A549 (cell line): ENCODE data around the gene UXS1. TPM values are rescaled to one million over a fixed set of nuclear protein-coding genes. Genes with fewer than 3 reads are reported as not detected.

Experiments used
- ATAC-seq, 2 experiments: fragments of 200-7000 bp in 1 of 2; fragments of >200 bp in 1 of 2; cut with Nextera tagmentation in 1 of 2; cut with Tn5 transposase in 1 of 2; 3 replicates each; pipeline versions ENCODE4 v1.8.0 to v1.9.1; 2018 to 2020; ENCODE audit warnings: mild to moderate bottlenecking in 1 of 2, moderate library complexity in 1 of 2
- CTCF ChIA-PET: fragments of 300-600 bp; sonication (Branson Sonifier 250); formaldehyde crosslinking; extraction: SDS; loops from one replicate; lab custom pipeline; 2021; ENCODE audit warnings: antibody characterized with exemption, inconsistent platforms; lab: Yijun Ruan, JAX
- POLR2A ChIA-PET: fragments of 350-600 bp; formaldehyde crosslinking; extraction: SDS; loops from one replicate; lab custom pipeline; 2021; ENCODE audit warnings: antibody characterized with exemption, inconsistent platforms; lab: Yijun Ruan, JAX
- DNase-seq, 2 experiments: peaks; one replicate each; pipeline versions ENCODE4 v3.0.0 to v3.0.0-alpha.2; 2011 to 2016; ENCODE audit warnings: low read depth in 1 of 2, low spot score in 1 of 2
- FAIRE-seq: peaks from 2 replicates; lab custom pipeline; 2011; peaks lifted over from hg19 to GRCh38; lab: Jason Lieb, UNC
- H3K27ac ChIP-seq, 2 experiments: fragments of >200 bp; sonication (Bioruptor Twin); formaldehyde crosslinking; 3 replicates each; pipeline ENCODE4 v1.5.1; 2016 to 2017
- H3K4me1 ChIP-seq: fragments of >200 bp; sonication (Bioruptor Twin); formaldehyde crosslinking; 3 replicates; pipeline ENCODE4 v1.6.1; 2016
- H3K4me2 ChIP-seq: fragments of >200 bp; sonication (Bioruptor Twin); formaldehyde crosslinking; 3 replicates; pipeline ENCODE4 v1.6.1; 2016
- H3K4me3 ChIP-seq: fragments of >200 bp; sonication (Bioruptor Twin); formaldehyde crosslinking; 3 replicates; pipeline ENCODE4 v1.5.1; 2016
- H3K9me3 ChIP-seq: fragments of >200 bp; sonication (Bioruptor Twin); formaldehyde crosslinking; 3 replicates; pipeline ENCODE4 v1.6.1; 2016
- CEBPB ChIP-seq, 2 experiments: fragments of >200 bp in 1 of 2; sonication (Bioruptor Twin) in 1 of 2; formaldehyde crosslinking in 1 of 2; IDR thresholded peaks; 2 replicates each; pipeline ENCODE4 v1.6.1; 2012 to 2016
- EHF ChIP-seq: fragments of 250-450 bp; sonication (Bioruptor Pico); IDR thresholded peaks from 2 replicates; pipeline ENCODE4 v1.5.0; 2020; ENCODE audit warnings: mild to moderate bottlenecking
- FOSL2 ChIP-seq, 2 experiments: fragments of 450-650 bp in 1 of 2; fragments of >200 bp in 1 of 2; sonication (Bioruptor Twin) in 1 of 2; formaldehyde crosslinking; IDR thresholded peaks; 2 replicates each; pipeline versions ENCODE4 v1.5.0 to v1.6.1; 2016 to 2020; ENCODE audit warnings: mild to moderate bottlenecking in 1 of 2, moderate library complexity in 1 of 2
- HEYL ChIP-seq: fragments of 250-450 bp; sonication (Bioruptor Pico); IDR thresholded peaks from 2 replicates; pipeline ENCODE4 v1.8.0; 2021; ENCODE audit warnings: mild to moderate bottlenecking, moderate library complexity
- HOXB5 ChIP-seq: fragments of 250-450 bp; sonication (Bioruptor Pico); IDR thresholded peaks from 2 replicates; pipeline ENCODE4 v1.5.0; 2020; ENCODE audit warnings: mild to moderate bottlenecking, moderate library complexity
- JUNB ChIP-seq: fragments of >200 bp; sonication (Bioruptor Twin); formaldehyde crosslinking; IDR thresholded peaks from 2 replicates; pipeline ENCODE4 v1.6.1; 2016
- NFE2L2 ChIP-seq: fragments of 150-350 bp; conservative IDR thresholded peaks from 2 replicates; pipeline ENCODE4 v1.6.1; 2014; ENCODE audit warnings: low read length
- POLR2A ChIP-seq: IDR thresholded peaks from 2 replicates; pipeline ENCODE4 v1.6.1; 2012; ENCODE audit warnings: mild to moderate bottlenecking, low read length
- RAD21 ChIP-seq, 2 experiments: fragments of >200 bp in 1 of 2; sonication (Bioruptor Twin) in 1 of 2; formaldehyde crosslinking in 1 of 2; IDR thresholded peaks in 1 of 2; conservative IDR thresholded peaks in 1 of 2; 2 replicates in 1 of 2; 3 replicates in 1 of 2; pipeline ENCODE4 v1.6.1; 2012 to 2018; ENCODE audit warnings: inconsistent platforms in 1 of 2
- RNF2 ChIP-seq: fragments of 200-600 bp; sonication (generic); IDR thresholded peaks from 2 replicates; pipeline ENCODE4 v1.6.1; 2016; ENCODE audit warnings: low read depth, mild to moderate bottlenecking, antibody characterized with exemption, moderate library complexity, borderline replicate concordance
- SREBF2 ChIP-seq: fragments of 450-650 bp; IDR thresholded peaks from 2 replicates; pipeline ENCODE4 v1.6.1; 2014; ENCODE audit warnings: mild to moderate bottlenecking, moderate library complexity
- ZFP36 ChIP-seq: fragments of 450-650 bp; IDR thresholded peaks from 2 replicates; pipeline ENCODE4 v1.6.1; 2014; ENCODE audit warnings: borderline replicate concordance; ENCODE audit not compliant: partially characterized antibody
- ZSCAN20 ChIP-seq: fragments of 250-450 bp; sonication (Bioruptor Pico); IDR thresholded peaks from 2 replicates; pipeline ENCODE4 v1.8.0; 2022; ENCODE audit warnings: mild to moderate bottlenecking, moderate library complexity
- WGBS: methylation state at CpG from one replicate; pipeline ENCODE4 v1.1.6; 2017; ENCODE audit errors: missing lambda C conversion rate; 5-methylcytosine and 5-hydroxymethylcytosine counted together
- polyA plus RNA-seq, 4 experiments: library from polyadenylated mRNA; depleted of rRNA in 3 of 4; stranded (reverse); fragments of >200 nt; fragmentation: RNase III in 1 of 4; extraction: RNeasy Plus Mini Kit Qiagen cat#74134 plus additional on column Dnase treatment in 1 of 4; gene quantifications; 2 replicates in 3 of 4; 3 replicates in 1 of 4; pipeline ENCODE4 v1.2.3, GENCODE V29; 2011 to 2017
- TF ChIP-seq, protein P1 (sequence below): IDR thresholded peaks from 2 replicates; pipeline ENCODE4 v1.6.1; 2012
- TF ChIP-seq, protein P2 (sequence below): fragments of 250-450 bp; sonication (Bioruptor Pico); IDR thresholded peaks from 2 replicates; pipeline ENCODE4 v1.5.0; 2020; ENCODE audit warnings: low read depth, mild to moderate bottlenecking, moderate library complexity
- TF ChIP-seq, protein P3 (sequence below): IDR thresholded peaks from 2 replicates; pipeline ENCODE4 v1.6.1; 2012; ENCODE audit warnings: low read depth, borderline replicate concordance

UXS1 gene
- polyA plus RNA-seq, 2 of the 4 experiments (the other 2 are of a cell fraction), result 50.5 to 53.2 TPM

DNA sequence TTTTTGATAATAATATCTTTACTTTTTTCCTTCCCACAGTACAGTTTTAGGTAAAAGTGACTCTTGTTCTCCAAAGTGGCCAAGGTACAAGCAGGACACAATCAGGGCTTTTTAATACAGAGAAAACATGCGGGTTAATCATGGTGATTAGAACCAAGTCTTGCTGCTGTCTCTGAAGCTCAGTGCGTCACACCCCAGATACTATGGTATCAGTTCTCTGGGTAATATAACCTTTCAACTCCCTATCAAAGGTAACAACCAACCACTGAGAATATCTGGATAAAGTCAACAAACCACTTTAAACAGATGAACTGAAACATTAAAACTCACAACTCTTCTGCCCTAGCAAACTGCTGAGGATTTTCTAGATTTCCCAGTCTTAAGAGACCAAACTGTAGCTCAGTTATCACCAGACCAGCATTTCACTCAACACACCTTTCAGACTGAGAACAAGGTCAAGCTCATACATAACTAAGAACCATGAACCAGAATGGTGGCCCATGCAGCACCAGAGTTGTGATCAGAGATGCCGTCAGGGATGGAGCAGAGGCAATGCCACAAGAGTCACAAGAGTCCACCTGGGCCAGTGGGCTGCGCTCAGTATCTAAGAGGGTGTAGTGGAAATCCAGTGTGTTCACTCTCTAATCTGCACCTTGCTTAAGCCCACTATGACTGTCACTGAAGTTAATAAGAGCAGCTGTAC, 103.0 kb downstream of the UXS1 start:
- ChIA-PET POLR2A (no interaction called here), CTCF (interaction anchor here (1.3 kb wide), 1 partner anchor 10 kb away, joined by 3 read pairs; no protein-coding TSS in a partner anchor)
- DNase-seq, result no peak
- no peak for ATAC-seq
- Histone ChIP-seq H3K4me3 (no peak overlapping the region), H3K4me1 (no peaks in the 10 kb centered on the region), H3K9me3 (no peaks in the 10 kb centered on the region), H3K4me2 (no peak overlapping the region), H3K27ac (no peak overlapping the region)
- no peak for TF ChIP-seq RNF2
- TF ChIP-seq ZFP36, result no peak
- no peak for TF ChIP-seq HEYL (CRISPR knock-in tag)
- TF ChIP-seq, protein P1, sequence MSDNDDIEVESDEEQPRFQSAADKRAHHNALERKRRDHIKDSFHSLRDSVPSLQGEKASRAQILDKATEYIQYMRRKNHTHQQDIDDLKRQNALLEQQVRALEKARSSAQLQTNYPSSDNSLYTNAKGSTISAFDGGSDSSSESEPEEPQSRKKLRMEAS, result no peak
- TF ChIP-seq SREBF2, result no peak
- TF ChIP-seq, protein P2, sequence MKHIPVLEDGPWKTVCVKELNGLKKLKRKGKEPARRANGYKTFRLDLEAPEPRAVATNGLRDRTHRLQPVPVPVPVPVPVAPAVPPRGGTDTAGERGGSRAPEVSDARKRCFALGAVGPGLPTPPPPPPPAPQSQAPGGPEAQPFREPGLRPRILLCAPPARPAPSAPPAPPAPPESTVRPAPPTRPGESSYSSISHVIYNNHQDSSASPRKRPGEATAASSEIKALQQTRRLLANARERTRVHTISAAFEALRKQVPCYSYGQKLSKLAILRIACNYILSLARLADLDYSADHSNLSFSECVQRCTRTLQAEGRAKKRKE (CRISPR knock-in tag), result no peak
- TF ChIP-seq JUNB, result no peak
- TF ChIP-seq EHF (CRISPR knock-in tag), result no peak
- TF ChIP-seq HOXB5 (CRISPR knock-in tag), result no peak
- no peak for TF ChIP-seq ZSCAN20
- FAIRE-seq, result no peak
- WGBS, result 86% methylated on average over 4 of the region's 4 CpGs

DNA sequence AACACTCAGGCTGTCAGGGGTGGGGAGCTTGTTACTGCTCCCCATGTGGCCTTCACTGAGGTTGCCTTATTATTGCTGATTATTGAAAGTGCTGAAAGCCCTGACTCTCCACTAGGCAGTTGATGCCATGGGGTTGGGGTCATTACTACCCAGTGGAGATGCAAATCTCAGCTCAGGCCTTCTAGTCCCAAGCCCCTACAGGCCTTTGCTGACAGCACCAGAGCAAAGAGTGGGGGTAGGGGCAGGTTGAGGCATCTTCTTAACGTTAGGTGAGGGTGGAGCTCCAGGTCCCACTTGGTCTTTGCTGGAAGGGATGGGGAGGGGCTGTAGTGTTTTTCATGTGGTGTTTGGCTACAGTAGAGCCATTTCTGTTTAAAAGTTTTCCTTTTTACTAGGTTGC, 104.5 kb downstream of the UXS1 start:
- ATAC-seq (no peak), FAIRE-seq (no peak), DNase-seq (no peak)
- ChIA-PET POLR2A (no interaction called here), CTCF (no interaction called here)
- no peak overlapping the region for H3K27ac ChIP-seq
- WGBS, result 88% methylated on average over 1 of the region's 1 CpG
- H3K9me3 ChIP-seq, result no peaks in the 10 kb centered on the region
- no peak overlapping the region for H3K4me2 ChIP-seq
- no peak overlapping the region for H3K4me3 ChIP-seq
- no peaks in the 10 kb centered on the region for H3K4me1 ChIP-seq
- TF ChIP-seq NFE2L2 (no peak), ZFP36 (no peak), CEBPB (IDR thresholded peaks at IDR 0.05) (no peak), JUNB (no peak), POLR2A (no peak), FOSL2 (IDR thresholded peaks at IDR 0.05) (no peak), FOSL2 (CRISPR knock-in tag; IDR thresholded peaks at IDR 0.05) (no peak)
- TF ChIP-seq, protein P2 (CRISPR knock-in tag), result no peak
- TF ChIP-seq, protein P3, sequence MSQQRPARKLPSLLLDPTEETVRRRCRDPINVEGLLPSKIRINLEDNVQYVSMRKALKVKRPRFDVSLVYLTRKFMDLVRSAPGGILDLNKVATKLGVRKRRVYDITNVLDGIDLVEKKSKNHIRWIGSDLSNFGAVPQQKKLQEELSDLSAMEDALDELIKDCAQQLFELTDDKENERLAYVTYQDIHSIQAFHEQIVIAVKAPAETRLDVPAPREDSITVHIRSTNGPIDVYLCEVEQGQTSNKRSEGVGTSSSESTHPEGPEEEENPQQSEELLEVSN, result no peak

DNA sequence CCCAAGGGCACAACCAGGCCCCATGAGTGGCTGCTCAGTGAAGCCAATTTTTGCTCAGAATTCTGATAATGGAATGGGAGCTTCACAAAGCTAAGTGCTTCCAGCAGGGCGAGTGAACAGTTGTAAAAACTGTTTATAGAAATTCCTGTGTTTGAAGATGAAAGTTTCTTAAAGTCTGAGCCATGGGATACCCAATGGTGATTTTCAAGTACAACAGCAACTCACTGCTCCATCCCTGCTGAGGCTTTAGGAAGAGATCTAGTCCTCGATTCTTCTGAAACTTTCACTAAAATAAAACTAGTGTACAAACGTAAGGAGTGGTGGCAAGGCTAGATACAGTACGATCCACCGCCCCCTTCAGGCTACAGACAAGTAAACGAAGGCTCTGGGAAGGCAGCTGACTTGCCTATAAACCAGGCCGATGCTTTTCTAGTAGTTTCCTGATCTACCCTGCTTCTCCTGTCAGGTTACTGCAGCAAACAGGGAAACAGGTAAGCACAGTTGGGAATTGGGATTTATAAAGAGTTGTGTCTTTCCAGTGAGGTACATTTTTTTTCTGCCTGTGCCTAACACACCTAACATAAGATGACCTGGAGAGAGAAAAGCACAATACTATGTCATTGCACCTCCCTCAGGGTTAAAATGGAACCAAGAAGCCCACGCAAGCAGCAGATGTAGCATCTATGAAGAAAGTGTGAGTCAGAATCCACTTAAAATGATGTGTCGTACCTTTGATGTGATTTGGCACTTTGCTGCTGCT, 108.7 kb downstream of the UXS1 start:
- DNase-seq (peak in 1 of 2 experiments; percentile 45), FAIRE-seq (no peak), ATAC-seq (peak; percentile 82 to 86)
- no peak overlapping the region for H3K4me3 ChIP-seq
- CTCF ChIA-PET, result interaction anchor here (0.6 to 2.0 kb wide), 2 partner anchors 507 to 508 kb away, joined by 3 to 4 read pairs; no protein-coding TSS in a partner anchor
- TF ChIP-seq, protein P3, result no peak
- peak in 1 of 2 experiments; percentile 40; a peak in 3 of 5 replicates for TF ChIP-seq RAD21 (conservative IDR thresholded peaks at IDR 0.05 in 1 of 2, IDR thresholded peaks at IDR 0.05 in 1 of 2)
- H3K9me3 ChIP-seq, result no peaks in the 10 kb centered on the region
- no peak overlapping the region for H3K4me2 ChIP-seq
- POLR2A ChIA-PET, result no interaction called here
- H3K27ac ChIP-seq, result no peak overlapping the region
- WGBS, result 34% methylated on average over 9 of the region's 9 CpGs
- no peaks in the 10 kb centered on the region for H3K4me1 ChIP-seq
